PC-3 (cell line): ENCODE results near the gene ZMIZ2. TPM values are rescaled to one million over a fixed set of nuclear protein-coding genes. Genes with fewer than 3 reads are reported as not detected.

Experiments
- ATAC-seq: fragments of 200-7000 bp; cut with Tn5 transposase; 2 replicates; pipeline ENCODE4 v1.9.1; 2020; ENCODE audit warnings: mild to moderate bottlenecking, moderate library complexity
- BruUV-seq: library from RNA; stranded (reverse); fragments of 400-500 nt; replicated peaks from 2 replicates; lab custom pipeline; 2021; lab: Mats Ljungman, UMichigan
- CTCF ChIA-PET: fragments of 300-600 bp; sonication (Branson Sonifier 250); formaldehyde crosslinking; loops from one replicate; lab custom pipeline; 2022; ENCODE audit warnings: antibody characterized with exemption; lab: Charles Lee
- POLR2A ChIA-PET: fragments of 300-600 bp; sonication (Branson Sonifier 250); formaldehyde crosslinking; loops from one replicate; lab custom pipeline; 2022; ENCODE audit warnings: antibody characterized with exemption; ENCODE audit not compliant: unreplicated experiment; lab: Charles Lee
- DNase-seq: peaks from one replicate; pipeline ENCODE4 v3.0.0-alpha.2; 2015
- H2AFZ ChIP-seq: fragments of 300-600 bp; sonication (generic); 2 replicates; pipeline ENCODE4 v1.6.0; 2016; ENCODE audit warnings: antibody characterized with exemption, low read length
- H3F3A ChIP-seq: fragments of 300-600 bp; sonication (generic); one replicate; pipeline ENCODE4 v1.6.0; 2017; ENCODE audit warnings: antibody characterized with exemption, low read length, control low read depth, mild to moderate bottlenecking; ENCODE audit not compliant: unreplicated experiment
- H3K27ac ChIP-seq: fragments of 300-600 bp; sonication (generic); 2 replicates; pipeline ENCODE4 v1.5.1; 2016; ENCODE audit warnings: mild to moderate bottlenecking, low read length
- H3K27me3 ChIP-seq: fragments of 300-600 bp; sonication (generic); 2 replicates; pipeline ENCODE4 v1.6.1; 2016; ENCODE audit warnings: low read length, mixed read lengths
- H3K36me3 ChIP-seq: fragments of 300-600 bp; sonication (generic); 2 replicates; pipeline ENCODE4 v1.6.1; 2016; ENCODE audit warnings: low read depth, mixed run types, low read length, mixed read lengths
- H3K4me1 ChIP-seq: fragments of 300-600 bp; sonication (generic); 2 replicates; pipeline ENCODE4 v1.5.1; 2016; ENCODE audit warnings: low read length; ENCODE audit not compliant: insufficient read depth
- H3K4me2 ChIP-seq: fragments of 300-600 bp; sonication (generic); 2 replicates; pipeline ENCODE4 v1.6.0; 2016; ENCODE audit warnings: low read length
- H3K4me3 ChIP-seq: fragments of 300-600 bp; sonication (generic); 2 replicates; pipeline ENCODE4 v1.5.1; 2016; ENCODE audit warnings: mild to moderate bottlenecking, low read length, mixed read lengths
- H3K79me2 ChIP-seq: fragments of 300-600 bp; sonication (generic); 2 replicates; pipeline ENCODE4 v1.6.1; 2017; ENCODE audit warnings: low read length, mixed read lengths
- H3K9ac ChIP-seq: fragments of 300-600 bp; sonication (generic); 2 replicates; pipeline ENCODE4 v1.6.0; 2016; ENCODE audit warnings: mild to moderate bottlenecking, low read length
- H3K9me2 ChIP-seq: fragments of 300-600 bp; sonication (generic); replicated peaks from 2 replicates; pipeline ENCODE4 v1.6.1; 2016; ENCODE audit warnings: mixed run types, low read length, mixed read lengths
- H3K9me3 ChIP-seq: fragments of 300-600 bp; sonication (generic); 2 replicates; pipeline ENCODE4 v1.6.1; 2016; ENCODE audit warnings: low read length, mixed read lengths
- H4K20me1 ChIP-seq: fragments of 300-600 bp; sonication (generic); 2 replicates; pipeline ENCODE4 v1.6.1; 2016; ENCODE audit warnings: low read length, mixed read lengths
- CTCF ChIP-seq: fragments of 300-600 bp; sonication (generic); conservative IDR thresholded peaks from 2 replicates; pipeline ENCODE4 v1.5.1; 2017; ENCODE audit warnings: antibody characterized with exemption, low read depth, mild to moderate bottlenecking, low read length
- EZH2 ChIP-seq: fragments of 300-600 bp; sonication (generic); IDR thresholded peaks from one replicate; pipeline ENCODE4 v1.6.1; 2017; ENCODE audit warnings: antibody characterized with exemption, mild to moderate bottlenecking, low read length; ENCODE audit not compliant: unreplicated experiment
- EZH2phosphoT487 ChIP-seq: fragments of 300-600 bp; sonication (generic); IDR thresholded peaks from 2 replicates; pipeline ENCODE4 v1.6.1; 2018; ENCODE audit warnings: mild to moderate bottlenecking, antibody characterized with exemption, low read length, borderline replicate concordance
- intact Hi-C: fragments of 100-400 bp; cut with micrococcal nuclease; formaldehyde crosslinking; loops from 2 replicates; pipeline ENCODE4 v1.9.0; 2023
- total RNA-seq: library from RNA; depleted of rRNA; stranded (reverse); fragments of >200 nt; gene quantifications from 2 replicates; pipeline ENCODE4 v1.2.3, GENCODE V29; 2014

ZMIZ2 gene
- total RNA-seq, 1 experiment from 2014 or later: 18.3 TPM

- ATAC-seq (no peak), DNase-seq (no peak)
- intact Hi-C loops: no loop called here
- Histone ChIP-seq H3K4me2 (no peak overlapping the region), H3F3A (no peaks in the 10 kb centered on the region), H2AFZ (no peak overlapping the region), H4K20me1 (peaks cover 9% of the 10 kb centered on the region), H3K9me2 (no peaks in the 10 kb centered on the region), H3K36me3 (peaks cover 13% of the 10 kb centered on the region; the same call in 1 of the 2 replicates), H3K79me2 (peaks cover 58% of the 10 kb centered on the region), H3K9me3 (no peaks in the 10 kb centered on the region), H3K4me3 (no peak overlapping the region), H3K9ac (no peak overlapping the region), H3K27ac (no peak overlapping the region), H3K4me1 (peaks cover 12% of the 10 kb centered on the region), H3K27me3 (no peaks in the 10 kb centered on the region)
- CTCF ChIA-PET: no interaction called here
- no TSS peak for BruUV-seq
- POLR2A ChIA-PET: no interaction called here
- TF ChIP-seq EZH2: no peak
- TF ChIP-seq CTCF: no peak
- no peak for TF ChIP-seq EZH2phosphoT487
Measured at GRCh38 chr7:44754802-44755697, 6.4 kb downstream of the ZMIZ2 start.

- Histone ChIP-seq H3K4me1 (peaks cover 3% of the 10 kb centered on the region; the same call in 1 of the 2 replicates), H4K20me1 (no peaks in the 10 kb centered on the region; the same call in 1 of the 2 replicates), H3K36me3 (peaks cover 6% of the 10 kb centered on the region; the same call in 1 of the 2 replicates), H3K4me2 (no peak overlapping the region), H3K27me3 (no peaks in the 10 kb centered on the region), H3K27ac (no peak overlapping the region), H3K4me3 (no peak overlapping the region), H2AFZ (no peak overlapping the region), H3F3A (no peaks in the 10 kb centered on the region), H3K9me3 (no peaks in the 10 kb centered on the region), H3K9ac (no peak overlapping the region), H3K9me2 (no peaks in the 10 kb centered on the region), H3K79me2 (peaks cover 49% of the 10 kb centered on the region)
- TF ChIP-seq CTCF (no peak), EZH2 (no peak), EZH2phosphoT487 (no peak)
- ATAC-seq (no peak), DNase-seq (no peak)
- ChIA-PET POLR2A (no interaction called here), CTCF (no interaction called here)
- BruUV-seq: no TSS peak
- intact Hi-C loops: no loop called here
Measured at GRCh38 chr7:44755698-44756627, 7.3 kb downstream of the ZMIZ2 start.
